IPS DF 6.9 (cell line): ENCODE results near the gene KRTAP10-1.

ENCODE experiments used
- DNase-seq: peaks from one replicate; pipeline ENCODE4 v3.0.0-alpha.2; 2013; ENCODE audit warnings: low read depth, low spot score
- H3K27ac ChIP-seq: one replicate; pipeline ENCODE4 v1.5.1; 2013; ENCODE audit warnings: low read length, control low read depth
- H3K27me3 ChIP-seq: 2 replicates; pipeline ENCODE4 v1.6.1; 2013; ENCODE audit warnings: mild to moderate bottlenecking, low read length; ENCODE audit not compliant: control insufficient read depth, insufficient read depth
- H3K36me3 ChIP-seq: 2 replicates; pipeline ENCODE4 v1.6.1; 2013; ENCODE audit warnings: low read length; ENCODE audit not compliant: control insufficient read depth, insufficient read depth
- H3K4me1 ChIP-seq: 2 replicates; pipeline ENCODE4 v1.6.1; 2013; ENCODE audit warnings: low read length; ENCODE audit not compliant: control insufficient read depth, insufficient read depth
- H3K4me3 ChIP-seq: 2 replicates; pipeline ENCODE4 v1.5.1; 2013; ENCODE audit warnings: mild to moderate bottlenecking, low read length
- H3K9me3 ChIP-seq: 2 replicates; pipeline ENCODE4 v1.6.1; 2013; ENCODE audit warnings: low read length, inconsistent platforms; ENCODE audit not compliant: control insufficient read depth, insufficient read depth
- WGBS: extraction: QIAGEN DNeasy Blood & Tissue Kit; methylation state at CpG from one replicate; pipeline ENCODE4 v1.1.7; 2013; ENCODE audit warnings: mixed read lengths, missing lambda C conversion rate; ENCODE audit not compliant: insufficient read length, insufficient coverage; 5-methylcytosine and 5-hydroxymethylcytosine counted together

The KRTAP10-1 gene

DNA sequence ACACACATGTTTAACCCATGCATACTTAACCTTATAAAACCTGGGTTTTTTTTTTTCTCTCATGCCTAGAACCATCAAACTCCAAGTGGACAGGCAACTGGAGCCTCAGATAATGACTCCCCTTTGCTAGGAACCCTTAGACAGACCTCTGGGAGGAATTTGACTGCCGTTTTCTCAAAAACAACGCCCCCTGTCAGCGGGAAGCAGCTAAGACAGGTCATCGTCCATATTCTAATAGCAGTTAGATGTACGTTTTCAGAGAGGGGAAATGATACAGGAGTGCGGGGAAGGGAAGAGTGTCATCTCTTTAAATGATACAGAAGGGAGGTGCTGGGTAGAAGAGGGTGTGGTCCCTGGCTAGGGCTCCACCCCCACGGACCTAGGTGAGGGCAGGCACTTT lies 50.0 kb downstream of the KRTAP10-1 start:
- H3K27ac ChIP-seq, result no peak overlapping the region
- no peak overlapping the region for H3K4me3 ChIP-seq
- WGBS, result no CpG with 5 or more reads among the region's 7 CpGs
- no peaks in the 10 kb centered on the region for H3K9me3 ChIP-seq
- no peaks in the 10 kb centered on the region for H3K27me3 ChIP-seq
- no peaks in the 10 kb centered on the region for H3K4me1 ChIP-seq
- DNase-seq, result no peak
- H3K36me3 ChIP-seq, result peaks cover 7% of the 10 kb centered on the region; the same call in 1 of the 2 replicates
